ENCODE measurements around the gene PLEKHN1. TPM values are rescaled to one million over a fixed set of nuclear protein-coding genes. Genes with fewer than 3 reads are reported as not detected.

PLEKHN1 gene
- total and polyA plus RNA-seq, 2 experiments from 2014 or later: 0.36 to 0.60 TPM

DNA sequence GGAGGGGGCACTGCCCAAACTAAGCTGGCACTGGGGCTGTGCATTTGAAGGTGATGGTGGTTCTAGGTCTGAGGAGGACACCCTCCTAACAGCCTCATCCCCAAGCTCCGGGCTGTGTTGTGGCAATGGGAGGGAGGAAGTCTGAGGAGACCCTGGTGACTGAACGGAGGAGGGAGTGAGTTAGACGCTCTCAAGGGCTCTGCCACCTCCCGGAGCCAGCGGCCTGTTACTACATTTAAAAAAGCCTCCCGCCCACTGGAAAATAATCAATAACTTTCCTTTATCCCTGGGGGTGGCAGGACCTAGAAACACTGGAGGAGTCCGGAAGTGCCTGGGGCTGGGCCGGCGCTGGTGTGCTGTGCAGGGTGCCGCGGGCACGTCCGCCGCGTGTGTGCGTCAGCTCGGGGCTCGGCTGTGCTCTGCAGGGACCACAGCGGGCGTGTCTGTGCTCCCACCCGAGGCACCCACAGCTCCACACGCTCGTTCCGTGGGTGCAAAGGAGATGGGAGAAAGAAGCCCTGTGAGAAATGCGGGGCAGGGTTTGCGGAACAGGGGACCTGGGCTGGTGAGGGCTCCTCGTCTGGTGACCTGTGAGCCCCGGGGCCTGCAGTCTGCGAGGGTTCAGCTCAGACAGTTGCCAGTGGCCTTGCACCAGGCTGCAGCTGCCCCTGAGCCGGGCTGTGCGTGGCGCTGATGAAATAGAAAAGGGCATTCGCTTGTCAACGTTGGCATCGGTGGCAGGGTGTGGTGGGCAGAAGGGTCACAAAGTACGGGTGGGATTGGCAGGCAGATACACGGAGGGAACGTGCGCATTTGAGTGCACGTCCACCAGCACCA is 37.2 kb upstream of the PLEKHN1 start:
- DNase-seq (ENCODE audit: low read depth in 1 of 2, low spot score in 1 of 2): no peak
- Histone ChIP-seq H3K27ac (no peak overlapping the region), H3K4me1 (ENCODE audit: low read depth) (no peaks in the 10 kb centered on the region), H3K36me3 (no peaks in the 10 kb centered on the region), H3K4me3 (no peak overlapping the region), H3K27me3 (peaks cover 24% of the 10 kb centered on the region), H3K9me3 (ENCODE audit: low read depth) (no peaks in the 10 kb centered on the region)
- TF ChIP-seq, protein P1, sequence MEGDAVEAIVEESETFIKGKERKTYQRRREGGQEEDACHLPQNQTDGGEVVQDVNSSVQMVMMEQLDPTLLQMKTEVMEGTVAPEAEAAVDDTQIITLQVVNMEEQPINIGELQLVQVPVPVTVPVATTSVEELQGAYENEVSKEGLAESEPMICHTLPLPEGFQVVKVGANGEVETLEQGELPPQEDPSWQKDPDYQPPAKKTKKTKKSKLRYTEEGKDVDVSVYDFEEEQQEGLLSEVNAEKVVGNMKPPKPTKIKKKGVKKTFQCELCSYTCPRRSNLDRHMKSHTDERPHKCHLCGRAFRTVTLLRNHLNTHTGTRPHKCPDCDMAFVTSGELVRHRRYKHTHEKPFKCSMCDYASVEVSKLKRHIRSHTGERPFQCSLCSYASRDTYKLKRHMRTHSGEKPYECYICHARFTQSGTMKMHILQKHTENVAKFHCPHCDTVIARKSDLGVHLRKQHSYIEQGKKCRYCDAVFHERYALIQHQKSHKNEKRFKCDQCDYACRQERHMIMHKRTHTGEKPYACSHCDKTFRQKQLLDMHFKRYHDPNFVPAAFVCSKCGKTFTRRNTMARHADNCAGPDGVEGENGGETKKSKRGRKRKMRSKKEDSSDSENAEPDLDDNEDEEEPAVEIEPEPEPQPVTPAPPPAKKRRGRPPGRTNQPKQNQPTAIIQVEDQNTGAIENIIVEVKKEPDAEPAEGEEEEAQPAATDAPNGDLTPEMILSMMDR (IDR thresholded peaks at IDR 0.05; ENCODE audit: low read depth, low read length): no peak

- TF ChIP-seq, protein P1 (IDR thresholded peaks at IDR 0.05; ENCODE audit: low read depth, low read length): no peak
- no peak overlapping the region for H3K27ac ChIP-seq
- H3K4me1 ChIP-seq (ENCODE audit: low read depth): peaks cover 1% of the 10 kb centered on the region
- no peak overlapping the region for H3K4me3 ChIP-seq
- no peaks in the 10 kb centered on the region for H3K36me3 ChIP-seq
- peaks cover 21% of the 10 kb centered on the region for H3K27me3 ChIP-seq
- H3K9me3 ChIP-seq (ENCODE audit: low read depth): no peaks in the 10 kb centered on the region
- DNase-seq (ENCODE audit: low read depth in 1 of 2, low spot score in 1 of 2): no peak
These were observed 36.3 kb upstream of the PLEKHN1 start for GRCh38 chr1:929712-930632.

- H3K27me3 ChIP-seq: peaks cover 21% of the 10 kb centered on the region
- no peaks in the 10 kb centered on the region for H3K36me3 ChIP-seq
- H3K4me3 ChIP-seq: no peak overlapping the region
- H3K9me3 ChIP-seq (ENCODE audit: low read depth): no peaks in the 10 kb centered on the region
- DNase-seq (ENCODE audit: low read depth in 1 of 2, low spot score in 1 of 2): no peak
- TF ChIP-seq, protein P1 (IDR thresholded peaks at IDR 0.05; ENCODE audit: low read depth, low read length): no peak
- no peak overlapping the region for H3K27ac ChIP-seq
- H3K4me1 ChIP-seq (ENCODE audit: low read depth): peaks cover 7% of the 10 kb centered on the region
These were observed 35.6 kb upstream of the PLEKHN1 start for GRCh38 chr1:930633-931138.

GRCh38 chr1:931380-932172 is 34.7 kb upstream of the PLEKHN1 start:
- H3K27me3 ChIP-seq: peaks cover 12% of the 10 kb centered on the region
- DNase-seq (ENCODE audit: low read depth in 1 of 2, low spot score in 1 of 2): no peak
- no peaks in the 10 kb centered on the region for H3K36me3 ChIP-seq

More at GRCh38 chr1:931380-932172, 34.7 kb upstream of the PLEKHN1 start:
- no peak overlapping the region for H3K4me3 ChIP-seq
- peaks cover 10% of the 10 kb centered on the region for H3K4me1 ChIP-seq (ENCODE audit: low read depth)
- H3K9me3 ChIP-seq (ENCODE audit: low read depth): no peaks in the 10 kb centered on the region
- TF ChIP-seq, protein P1 (IDR thresholded peaks at IDR 0.05; ENCODE audit: low read depth, low read length): peak; percentile 4
- H3K27ac ChIP-seq: no peak overlapping the region
